GM12874 (cell line): ENCODE measurements around the gene KIAA1671.

Experiments
- CTCF ChIP-seq: IDR thresholded peaks from 2 replicates; pipeline ENCODE4 v1.5.1; 2011; ENCODE audit warnings: low read depth, mild to moderate bottlenecking, control low read depth, low read length, moderate library complexity; ENCODE audit not compliant: insufficient read depth

The KIAA1671 gene

GRCh38 chr22:25060522-25061071 is 108.1 kb downstream of the KIAA1671 start:
- no peak for TF ChIP-seq CTCF

DNA sequence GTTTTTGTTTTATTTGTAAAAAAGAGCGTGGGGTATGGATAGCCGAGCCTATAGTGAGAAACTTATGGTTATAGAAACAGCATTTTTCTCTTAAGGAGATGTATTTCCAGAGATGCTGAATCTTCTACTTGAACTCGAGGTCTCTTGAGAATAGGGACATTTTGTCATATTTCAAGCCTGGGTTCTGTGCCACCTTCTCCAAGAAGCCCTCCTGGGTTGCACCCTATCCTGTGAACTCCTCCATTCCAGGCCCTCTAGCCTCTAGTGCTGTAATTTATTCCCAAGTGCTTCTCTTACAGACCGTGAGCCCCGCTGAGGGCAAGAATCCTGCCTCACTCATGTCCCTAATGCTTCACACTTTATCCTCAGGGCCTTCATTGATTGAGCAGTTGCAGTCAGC is 108.6 kb downstream of the KIAA1671 start:
- no peak for TF ChIP-seq CTCF

DNA sequence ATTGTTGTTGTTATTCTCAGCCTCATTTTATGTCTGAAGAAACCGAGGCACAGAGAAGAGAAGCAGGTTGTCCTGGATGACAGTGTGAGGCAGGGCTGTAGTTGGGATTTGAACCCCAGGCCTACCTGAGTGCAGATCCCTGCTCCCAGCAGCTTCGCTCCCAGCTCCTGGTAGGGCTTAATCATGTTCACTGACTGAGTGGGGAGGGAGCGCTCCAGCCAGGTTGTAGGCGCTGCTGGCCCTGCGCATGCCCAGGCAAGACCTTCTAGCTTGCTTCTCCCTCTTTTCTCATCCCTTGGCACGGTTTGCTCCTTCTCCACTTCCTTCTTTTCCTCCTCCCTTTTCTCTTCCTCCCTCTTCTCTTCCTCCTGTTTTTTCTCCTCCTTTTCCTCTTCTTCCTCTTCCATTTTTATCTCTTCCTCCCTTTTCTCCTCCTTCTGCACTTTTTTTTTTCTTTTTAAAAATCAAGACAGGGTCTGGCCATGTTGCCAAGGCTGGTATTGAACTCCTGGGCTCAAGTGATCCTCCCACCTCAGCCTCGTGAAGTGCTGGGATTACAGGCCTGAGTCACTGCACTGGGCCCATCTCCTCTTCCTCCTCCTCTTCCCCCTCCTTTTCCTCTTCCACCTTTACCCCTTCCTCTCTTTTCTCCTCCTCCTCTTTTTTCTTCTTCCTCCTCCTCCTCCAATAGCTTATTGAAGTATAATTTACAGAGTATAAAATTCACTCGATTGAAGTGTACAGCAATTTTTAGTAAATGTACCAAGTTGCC is 109.3 kb downstream of the KIAA1671 start:
- TF ChIP-seq CTCF, result no peak

- TF ChIP-seq CTCF, result no peak
Observed at GRCh38 chr22:25062386-25063085, 110.0 kb downstream of the KIAA1671 start.

GRCh38 chr22:25064894-25065560 is 112.5 kb downstream of the KIAA1671 start:
- no peak for TF ChIP-seq CTCF

DNA sequence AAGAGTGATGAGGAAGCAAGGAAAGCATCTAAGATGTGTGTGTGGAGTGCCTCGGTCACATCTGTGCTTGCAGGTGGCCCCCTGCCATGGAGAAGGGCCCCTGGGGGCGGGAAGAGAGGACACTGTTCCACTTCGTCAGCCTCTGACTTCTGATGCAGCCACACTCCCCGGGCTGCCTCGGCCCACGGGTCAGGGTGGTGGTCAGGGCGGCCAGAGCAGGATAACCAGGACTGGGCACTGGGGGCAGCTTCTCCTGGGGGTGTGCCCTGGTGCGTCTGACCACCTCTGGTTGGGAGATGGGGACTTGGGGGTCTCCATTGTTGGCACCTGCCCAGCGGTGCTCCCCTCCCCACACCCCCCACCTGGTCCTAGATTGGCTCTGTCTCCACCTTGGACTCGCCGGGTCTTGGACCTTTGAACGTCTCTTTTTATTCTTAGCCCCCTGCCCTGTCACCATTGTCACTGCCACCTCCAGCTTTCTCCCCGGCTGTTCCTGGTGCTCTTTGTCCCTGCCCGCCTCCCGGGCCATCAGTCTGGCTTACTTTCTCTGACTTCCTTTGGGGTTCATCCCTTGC is 114.4 kb downstream of the KIAA1671 start:
- TF ChIP-seq CTCF, result no peak
